Erythroblast (primary cell): Measurements from ENCODE around the gene AMH.

ENCODE experiments used
- DNase-seq, 2 experiments: peaks; one replicate each; lab custom pipeline; 2025; lab: John Stamatoyannopoulos, UW
- GATA1 ChIP-seq: IDR thresholded peaks from 2 replicates; pipeline ENCODE4 v1.6.1; 2011; ENCODE audit warnings: low read depth, mild to moderate bottlenecking, control low read depth, low read length, moderate library complexity
- POLR2A ChIP-seq: IDR thresholded peaks from 2 replicates; pipeline ENCODE4 v1.6.1; 2011; ENCODE audit warnings: mild to moderate bottlenecking, low read length

AMH gene

DNA sequence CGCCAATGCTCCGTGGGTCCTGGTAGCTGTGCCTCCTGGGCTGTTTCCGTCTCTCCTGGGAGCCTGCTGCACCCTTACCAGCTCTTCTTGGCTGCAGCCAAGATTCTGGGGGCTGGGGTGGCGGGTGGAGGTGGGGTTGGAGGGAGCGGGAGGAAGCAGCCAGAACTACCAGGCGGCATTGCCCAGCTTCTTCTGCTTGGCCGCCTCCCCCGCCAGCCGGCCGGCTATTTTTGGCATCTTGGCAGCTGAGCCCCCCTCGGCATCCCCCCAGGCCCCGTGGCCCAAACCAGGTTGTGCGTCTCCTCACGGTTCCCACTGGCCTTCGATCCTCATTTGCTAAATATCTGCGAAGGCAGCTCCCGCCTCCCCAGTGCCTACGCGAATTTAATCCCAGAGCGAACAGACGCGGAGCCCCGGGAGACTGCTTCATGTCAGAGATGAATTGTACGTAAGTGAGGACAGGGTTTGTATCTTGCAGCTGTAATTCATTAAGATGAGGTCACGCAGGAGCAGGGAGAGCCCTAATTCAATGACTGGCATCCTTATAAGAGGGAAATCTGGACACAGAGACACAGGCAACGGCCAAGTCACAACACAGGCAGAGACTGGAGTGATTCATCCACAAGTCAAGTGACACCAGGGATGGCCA lies 45.7 kb downstream of the AMH start:
- TF ChIP-seq POLR2A, result no peak
- TF ChIP-seq GATA1, result no peak

DNA sequence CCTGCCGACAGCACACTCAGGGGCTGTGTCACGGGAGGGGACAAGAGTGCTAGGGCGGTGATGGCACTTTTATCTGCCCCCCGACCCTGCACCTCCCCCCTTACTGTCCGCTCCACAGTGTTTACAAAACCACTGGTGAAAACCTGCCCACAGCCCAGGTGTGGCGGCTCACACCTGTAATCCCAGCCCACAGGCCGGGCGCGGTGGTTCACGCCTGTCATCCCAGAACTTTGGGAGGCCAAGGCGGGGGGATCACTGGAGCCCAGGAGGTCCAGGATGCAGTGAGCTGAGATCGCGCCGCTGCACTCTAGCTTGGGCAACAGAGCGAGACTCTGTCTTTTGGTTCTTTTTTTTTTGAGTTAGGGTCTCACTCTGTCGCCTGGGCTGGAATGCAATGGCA lies 47.0 kb downstream of the AMH start:
- no peak for DNase-seq
- TF ChIP-seq POLR2A, result no peak
- no peak for TF ChIP-seq GATA1

More for the DNA sequence above, 45.7 kb downstream of the AMH start:
- no peak for DNase-seq

DNA sequence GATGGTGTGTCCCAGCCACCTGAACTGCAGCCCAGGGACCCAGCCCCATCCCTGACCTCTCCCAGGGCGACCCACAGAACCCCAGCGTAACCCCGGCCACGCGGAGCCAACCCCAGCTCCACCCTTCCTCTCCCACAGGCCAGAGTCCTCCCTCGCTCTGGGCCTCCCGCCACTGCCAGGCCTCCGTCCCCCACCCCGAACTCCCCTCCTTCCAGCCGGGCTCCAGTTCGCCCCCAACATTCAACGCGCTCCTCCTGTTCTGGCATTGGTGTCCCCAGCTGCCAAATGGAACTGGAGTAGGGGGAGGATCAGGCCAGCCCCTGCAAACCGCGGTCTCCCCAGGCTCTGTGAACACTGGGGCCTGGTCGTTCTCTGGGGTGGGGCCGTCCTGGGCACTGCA lies 51.4 kb downstream of the AMH start:
- TF ChIP-seq GATA1 (no peak), POLR2A (no peak)
- no peak for DNase-seq
